H1 (cell line): ENCODE results near the gene IL26. TPM values are rescaled to one million over a fixed set of nuclear protein-coding genes. Genes with fewer than 3 reads are reported as not detected.

Experiments used
- CTCF ChIA-PET: fragments of 300-600 bp; sonication (Branson Sonifier 250); formaldehyde crosslinking; loops from one replicate; lab custom pipeline; 2021; ENCODE audit not compliant: partially characterized antibody; lab: Charles Lee
- POLR2A ChIA-PET: fragments of 300-600 bp; sonication (Branson Sonifier 250); formaldehyde crosslinking; loops from one replicate; lab custom pipeline; 2021; ENCODE audit warnings: inconsistent platforms; ENCODE audit not compliant: partially characterized antibody; lab: Charles Lee
- DNase-seq, 2 experiments: peaks; one replicate each; pipeline versions ENCODE4 v3.0.0 to v3.0.0-alpha.2; 2010 to 2022; ENCODE audit warnings: low spot score in 2 of 2, low read depth in 1 of 2, mixed read lengths in 1 of 2
- FAIRE-seq: peaks from 2 replicates; lab custom pipeline; 2011; peaks lifted over from hg19 to GRCh38; lab: Jason Lieb, UNC
- H2AFZ ChIP-seq: 2 replicates; pipeline ENCODE4 v1.8.1; 2012; ENCODE audit warnings: low read length, inconsistent platforms
- H2AK5ac ChIP-seq: 2 replicates; pipeline ENCODE4 v1.6.1; 2013; ENCODE audit warnings: low read depth, low read length
- H2BK120ac ChIP-seq: replicated peaks from 2 replicates; pipeline ENCODE3; 2013; ENCODE audit warnings: low read depth, low read length, inconsistent platforms
- H2BK12ac ChIP-seq: 2 replicates; pipeline ENCODE4 v1.6.1; 2013; ENCODE audit warnings: low read depth, low read length
- H2BK15ac ChIP-seq: 2 replicates; pipeline ENCODE4 v1.6.1; 2013; ENCODE audit warnings: low read length
- H2BK20ac ChIP-seq: 2 replicates; pipeline ENCODE4 v1.6.1; 2013; ENCODE audit warnings: low read length
- H2BK5ac ChIP-seq: 2 replicates; pipeline ENCODE4 v1.6.1; 2013; ENCODE audit warnings: low read depth, low read length
- H3K14ac ChIP-seq: 2 replicates; pipeline ENCODE4 v1.6.1; 2013; ENCODE audit warnings: inconsistent platforms; ENCODE audit not compliant: insufficient read length
- H3K18ac ChIP-seq: 2 replicates; pipeline ENCODE4 v1.6.1; 2013; ENCODE audit warnings: low read length; ENCODE audit errors: extremely low read depth
- H3K23ac ChIP-seq: 2 replicates; pipeline ENCODE4 v1.6.1; 2013; ENCODE audit warnings: inconsistent platforms; ENCODE audit not compliant: insufficient read length
- H3K23me2 ChIP-seq: 2 replicates; pipeline ENCODE4 v1.6.1; 2013; ENCODE audit warnings: low read depth, low read length
- H3K27ac ChIP-seq: 2 replicates; pipeline ENCODE4 v1.6.1; 2011; ENCODE audit warnings: low read depth, low read length, inconsistent platforms
- H3K27me3 ChIP-seq, 4 experiments: replicated peaks in 1 of 4; 1 replicate in 1 of 4; 2 replicates in 3 of 4; pipeline versions ENCODE4 v1.6.1 to v1.8.1; 2011 to 2013; ENCODE audit warnings: low read length in 3 of 4, mild to moderate bottlenecking in 3 of 4, inconsistent platforms in 2 of 4, mixed read lengths in 2 of 4, moderate library complexity in 1 of 4; ENCODE audit not compliant: control insufficient read depth in 3 of 4, insufficient read depth in 3 of 4; ENCODE audit errors: extremely low read depth in 1 of 4
- H3K36me3 ChIP-seq, 4 experiments: 2 replicates each; pipeline versions ENCODE4 v1.6.1 to v1.8.1; 2011 to 2013; ENCODE audit warnings: mild to moderate bottlenecking in 4 of 4, low read length in 3 of 4, moderate library complexity in 2 of 4, control low read depth in 1 of 4, inconsistent platforms in 1 of 4; ENCODE audit not compliant: insufficient read depth in 4 of 4, control insufficient read depth in 2 of 4
- H3K4ac ChIP-seq: replicated peaks from 2 replicates; pipeline ENCODE3; 2013; ENCODE audit warnings: low read length, low read depth, mixed read lengths, inconsistent platforms; ENCODE audit not compliant: insufficient read length
- H3K4me1 ChIP-seq, 4 experiments: replicated peaks in 1 of 4; 1 replicate in 1 of 4; 2 replicates in 3 of 4; pipeline versions ENCODE4 v1.6.1 to v1.8.1; 2011 to 2013; ENCODE audit warnings: low read length in 3 of 4, inconsistent platforms in 2 of 4, mixed read lengths in 1 of 4; ENCODE audit not compliant: insufficient read depth in 4 of 4, control insufficient read depth in 3 of 4
- H3K4me2 ChIP-seq, 2 experiments: 2 replicates each; pipeline versions ENCODE4 v1.6.1 to v1.8.1; 2011 to 2013; ENCODE audit warnings: low read depth in 2 of 2, low read length in 2 of 2, control low read depth in 1 of 2, inconsistent platforms in 1 of 2, mild to moderate bottlenecking in 1 of 2; ENCODE audit not compliant: insufficient read depth in 1 of 2
- H3K4me3 ChIP-seq, 4 experiments: fragments of 200-600, 300-600 bp in 1 of 4; sonication (generic), shearing (Covaris generic), sonication (Bioruptor Twin) in 1 of 4; 2 replicates each; pipeline versions ENCODE4 v1.5.1 to v1.8.1; 2011 to 2016; ENCODE audit warnings: low read length in 4 of 4, low read depth in 3 of 4, control low read depth in 2 of 4, inconsistent platforms in 2 of 4, mild to moderate bottlenecking in 2 of 4, mixed read lengths in 1 of 4, moderate library complexity in 1 of 4; ENCODE audit not compliant: insufficient read depth in 2 of 4; ENCODE audit errors: extremely low read depth in 1 of 4
- H3K56ac ChIP-seq: replicated peaks from 2 replicates; pipeline ENCODE3; 2013; ENCODE audit warnings: low read depth, mild to moderate bottlenecking, mixed read lengths, low read length, inconsistent platforms; ENCODE audit not compliant: insufficient read length
- H3K79me1 ChIP-seq: 2 replicates; pipeline ENCODE4 v1.6.1; 2013; ENCODE audit warnings: low read depth, low read length, control low read depth
- H3K79me2 ChIP-seq, 2 experiments: 2 replicates each; pipeline versions ENCODE4 v1.6.1 to v1.8.1; 2012 to 2013; ENCODE audit warnings: low read length in 2 of 2, mild to moderate bottlenecking in 2 of 2, inconsistent platforms in 1 of 2; ENCODE audit not compliant: insufficient read depth in 2 of 2, control insufficient read depth in 1 of 2
- H3K9ac ChIP-seq, 4 experiments: replicated peaks in 1 of 4; 1 replicate in 1 of 4; 2 replicates in 3 of 4; pipeline versions ENCODE4 v1.6.1 to v1.8.1; 2011 to 2013; ENCODE audit warnings: low read depth in 3 of 4, low read length in 3 of 4, control low read depth in 2 of 4, mild to moderate bottlenecking in 2 of 4, moderate library complexity in 2 of 4, inconsistent platforms in 1 of 4; ENCODE audit errors: extremely low read depth in 1 of 4
- H3K9me3 ChIP-seq, 2 experiments: 2 replicates each; pipeline versions ENCODE4 v1.6.1 to v1.8.1; 2012 to 2013; ENCODE audit warnings: mild to moderate bottlenecking in 2 of 2, moderate library complexity in 2 of 2, control low read depth in 1 of 2, inconsistent platforms in 1 of 2, low read depth in 1 of 2, low read length in 1 of 2, mixed read lengths in 1 of 2; ENCODE audit not compliant: insufficient read depth in 2 of 2
- H4K20me1 ChIP-seq, 2 experiments: replicated peaks in 1 of 2; 2 replicates each; pipeline versions ENCODE3 to v1.8.1; 2011 to 2013; ENCODE audit warnings: inconsistent platforms in 2 of 2, low read length in 2 of 2, mild to moderate bottlenecking in 1 of 2; ENCODE audit not compliant: insufficient read depth in 2 of 2, control insufficient read depth in 1 of 2
- H4K5ac ChIP-seq: 2 replicates; pipeline ENCODE4 v1.6.1; 2013; ENCODE audit warnings: low read length, low read depth, mixed read lengths, inconsistent platforms; ENCODE audit not compliant: insufficient read length
- H4K8ac ChIP-seq: 2 replicates; pipeline ENCODE4 v1.8.0; 2013; ENCODE audit warnings: mild to moderate bottlenecking, moderate library complexity, low read length, inconsistent platforms; ENCODE audit not compliant: insufficient read depth; ENCODE audit errors: extremely low read depth
- H4K91ac ChIP-seq: replicated peaks from 2 replicates; pipeline ENCODE3; 2013; ENCODE audit warnings: low read length, mixed read lengths, inconsistent platforms; ENCODE audit not compliant: insufficient read length
- ATF3 ChIP-seq: IDR thresholded peaks from 2 replicates; pipeline ENCODE4 v1.6.1; 2011; ENCODE audit warnings: low read depth, mild to moderate bottlenecking, low read length; ENCODE audit not compliant: insufficient read depth
- BACH1 ChIP-seq: IDR thresholded peaks from 2 replicates; pipeline ENCODE4 v1.6.1; 2012; ENCODE audit warnings: low read length, improper control_type of control experiment
- CREB1 ChIP-seq: IDR thresholded peaks from 2 replicates; pipeline ENCODE4 v1.6.1; 2012; ENCODE audit warnings: inconsistent platforms
- EP300 ChIP-seq, 2 experiments: IDR thresholded peaks; 1 replicate in 1 of 2; 2 replicates in 1 of 2; pipeline ENCODE4 v1.6.1; 2011 to 2012; ENCODE audit warnings: low read depth in 2 of 2, low read length in 2 of 2, mild to moderate bottlenecking in 2 of 2, borderline replicate concordance in 1 of 2, inconsistent platforms in 1 of 2, moderate library complexity in 1 of 2
- FOSL1 ChIP-seq: IDR thresholded peaks from 2 replicates; pipeline ENCODE4 v1.6.1; 2011; ENCODE audit warnings: mild to moderate bottlenecking, low read depth, low read length, moderate library complexity; ENCODE audit not compliant: insufficient read depth
- SIX5 ChIP-seq: IDR thresholded peaks from 2 replicates; pipeline ENCODE4 v1.6.1; 2011; ENCODE audit warnings: mild to moderate bottlenecking, low read depth, low read length
- TAF1 ChIP-seq: IDR thresholded peaks from 2 replicates; pipeline ENCODE4 v1.6.1; 2011; ENCODE audit warnings: mild to moderate bottlenecking, low read depth, low read length
- TEAD4 ChIP-seq: IDR thresholded peaks from 2 replicates; pipeline ENCODE4 v1.6.1; 2012; ENCODE audit warnings: low read depth, low read length, inconsistent platforms, mixed read lengths
- polyA plus RNA-seq, 7 experiments: library from polyadenylated mRNA; depleted of rRNA in 3 of 7; stranded (reverse) in 5 of 7; unstranded in 2 of 7; fragments of >200 nt in 5 of 7; fragments of 200-250 nt in 2 of 7; gene quantifications; 1 replicate in 5 of 7; 2 replicates in 1 of 7; 4 replicates in 1 of 7; pipeline versions ENCODE4 v1.2.1 to v1.2.3, GENCODE V29; 2011 to 2013; ENCODE audit warnings: missing spikeins in 2 of 7, mixed read lengths in 2 of 7
- total RNA-seq: library from RNA; stranded (reverse); fragmentation: NEBNext Ultra II Directional; extraction: Animal tissue kit (Norgen Biotek cat#: 25700); gene quantifications from 2 replicates; pipeline ENCODE4 v1.2.1, GENCODE V29; 2021

IL26 gene
- total and polyA plus RNA-seq, 2 of the 8 experiments (the other 6 are each of a cell fraction or from before 2014, with no cell fraction given): not detected

DNA sequence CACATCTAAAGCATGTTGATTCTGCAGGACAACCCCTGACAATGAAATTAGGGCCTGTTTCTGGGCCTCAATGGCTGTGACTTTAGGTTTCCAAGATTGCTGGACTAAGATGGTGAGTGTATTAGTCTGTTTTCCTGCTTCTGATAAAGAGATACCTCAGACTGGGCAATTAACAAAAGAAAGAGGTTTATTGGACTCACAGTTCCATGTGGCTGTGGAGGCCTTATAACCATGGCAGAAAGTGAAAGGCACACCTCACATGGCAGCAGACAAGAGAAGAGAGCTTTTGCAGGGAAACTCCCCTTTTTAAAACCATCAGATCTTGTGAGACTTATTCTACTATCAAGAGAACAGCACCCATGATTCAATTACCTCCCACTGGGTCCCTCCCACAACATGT lies 17.2 kb upstream of the IL26 start:
- FAIRE-seq: no peak
- Histone ChIP-seq H3K27ac (no peak overlapping the region), H3K4me3 (no peak overlapping the region)

More for the DNA sequence above, 17.2 kb upstream of the IL26 start:
- Histone ChIP-seq H3K23me2 (no peaks in the 10 kb centered on the region), H3K4me2 (no peak overlapping the region), H3K4ac (no peak overlapping the region), H3K36me3 (no peaks in the 10 kb centered on the region), H3K9me3 (peaks cover 0 to 11% of the 10 kb centered on the region in 2 experiments; a peak in 2 of 4 replicates), H3K79me2 (no peaks in the 10 kb centered on the region), H2AFZ (no peak overlapping the region), H4K5ac (no peak overlapping the region), H2BK15ac (no peak overlapping the region), H4K91ac (no peak overlapping the region), H3K27me3 (no peaks in the 10 kb centered on the region), H3K79me1 (no peaks in the 10 kb centered on the region), H4K8ac (no peak overlapping the region), H3K23ac (no peak overlapping the region), H3K14ac (no peak overlapping the region), H3K9ac (no peak overlapping the region), H4K20me1 (no peaks in the 10 kb centered on the region), H2BK5ac (no peak overlapping the region), H3K18ac (no peak overlapping the region), H3K4me1 (0 out of 7 replicates have a peak, but pooled peaks cover 0 to 2% (median 0%) of the 10 kb centered on the region in 4 experiments), H3K56ac (no peak overlapping the region), H2BK20ac (no peak overlapping the region), H2BK12ac (no peak overlapping the region), H2BK120ac (no peak overlapping the region), H2AK5ac (no peak overlapping the region)
- TF ChIP-seq FOSL1: no peak
- no peak for TF ChIP-seq BACH1
- no peak for TF ChIP-seq SIX5
- TF ChIP-seq ATF3: no peak
- no peak for TF ChIP-seq EP300 (IDR thresholded peaks at IDR 0.05; ENCODE audit: borderline replicate concordance in 1 of 2, low read depth in 2 of 2, low read length in 2 of 2)
- no peak for TF ChIP-seq TAF1
- TF ChIP-seq TEAD4: no peak
- no peak for TF ChIP-seq CREB1
- ChIA-PET POLR2A (no interaction called here), CTCF (interaction anchor here (1.2 kb wide), 1 partner anchor 205 kb away, joined by 3 read pairs; no protein-coding TSS in a partner anchor)
- no peak for DNase-seq
